ENCODE results near the gene FHIT. TPM values are rescaled to one million over a fixed set of nuclear protein-coding genes. Genes with fewer than 3 reads are reported as not detected.

Gene FHIT
- polyA plus RNA-seq, 1 of the 3 experiments (the other 2 are of a cell fraction) = 0.41 TPM

DNA sequence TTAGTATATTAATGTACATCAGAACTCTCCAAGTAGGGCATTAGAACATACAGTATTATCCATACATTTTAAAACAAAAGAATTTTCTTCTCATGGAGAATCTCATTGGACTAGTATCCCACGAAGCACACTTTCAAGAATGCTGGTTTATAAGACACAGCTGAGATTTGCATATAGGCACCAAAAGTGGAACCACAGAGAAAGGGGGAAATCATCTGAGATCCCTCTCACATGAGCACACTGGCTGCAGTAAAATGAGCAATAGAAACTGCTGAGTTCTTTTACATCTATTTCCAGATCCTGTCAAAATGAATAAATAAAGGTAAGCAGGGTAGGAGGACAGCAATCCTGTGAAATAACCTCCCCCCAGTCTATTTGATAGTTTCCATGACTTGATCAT is 665.3 kb downstream of the FHIT start:
- TF ChIP-seq CHD2 (IDR thresholded peaks at IDR 0.05; ENCODE audit: low read length, partially characterized antibody) = no peak
- TF ChIP-seq FOXJ3 (CRISPR knock-in tag; IDR thresholded peaks at IDR 0.05) = no peak
- no peak for TF ChIP-seq ELF1 (IDR thresholded peaks at IDR 0.05)
- no peak for TF ChIP-seq POLR2AphosphoS5 (IDR thresholded peaks at IDR 0.05; ENCODE audit: low read depth, low read length)
- TF ChIP-seq GATA2 (CRISPR knock-in tag; IDR thresholded peaks at IDR 0.05) = no peak
- TF ChIP-seq YY1 (IDR thresholded peaks at IDR 0.05; ENCODE audit: low read depth) = no peak
- TF ChIP-seq RFX5 (IDR thresholded peaks at IDR 0.05; ENCODE audit: low read length) = no peak
- no peak overlapping the region for H3K4me3 ChIP-seq (ENCODE audit: low read depth in 2 of 2, low read length in 1 of 2)
- ChIA-PET CTCF (no interaction called here), POLR2A (no interaction called here)
- H4K20me1 ChIP-seq (ENCODE audit: insufficient read depth) = no peaks in the 10 kb centered on the region
- H3K79me2 ChIP-seq (ENCODE audit: insufficient read depth) = no peaks in the 10 kb centered on the region
- H3K36me3 ChIP-seq (replicated peaks in 1 of 2; ENCODE audit: control insufficient read depth in 1 of 2, insufficient read depth in 2 of 2, low read length in 1 of 2) = no peaks in the 10 kb centered on the region
- H3F3A ChIP-seq (replicated peaks; ENCODE audit: insufficient read depth) = peaks cover 14% of the 10 kb centered on the region
- H3K27me3 ChIP-seq (ENCODE audit: insufficient read depth) = no peaks in the 10 kb centered on the region
- WGBS (ENCODE audit: low lambda C conversion rate) = 0% methylated on average over 1 of the region's 1 CpG
- H2AFZ ChIP-seq (ENCODE audit: low read depth) = no peak overlapping the region
- no peaks in the 10 kb centered on the region; a peak in 1 of 4 replicates for H3K4me1 ChIP-seq (ENCODE audit: control insufficient read depth in 1 of 2, insufficient read depth in 2 of 2, low read depth in 1 of 2, low read length in 1 of 2)
- H3K9ac ChIP-seq = no peak overlapping the region
- no peaks in the 10 kb centered on the region for H3K9me2 ChIP-seq
- no peaks in the 10 kb centered on the region for H3K9me3 ChIP-seq
- no peak overlapping the region for H3K4me2 ChIP-seq
- DNase-seq = no peak
- no peak overlapping the region for H3K27ac ChIP-seq (ENCODE audit: low read depth in 2 of 2, low read length in 1 of 2)

DNA sequence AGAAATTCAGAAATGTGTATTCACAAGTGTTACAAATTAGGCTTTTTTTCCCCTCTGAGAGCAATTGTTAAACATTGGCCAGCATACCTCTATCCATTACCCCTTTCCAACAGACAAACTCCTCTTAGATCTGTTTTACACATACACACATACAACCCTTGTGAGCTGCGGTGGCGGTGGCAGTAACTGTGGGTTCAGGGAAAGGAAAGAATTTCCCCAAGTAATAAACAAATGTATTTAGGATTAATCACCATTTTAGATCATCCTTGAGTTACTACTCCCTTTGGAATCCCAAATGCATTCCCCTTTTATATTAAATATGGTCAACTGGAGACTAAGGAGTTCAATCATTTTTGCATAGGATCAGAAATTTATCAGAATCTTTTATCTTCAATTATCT is 667.0 kb downstream of the FHIT start:
- Histone ChIP-seq H3K27ac (ENCODE audit: low read depth in 2 of 2, low read length in 1 of 2) (no peak overlapping the region), H3K9me2 (no peaks in the 10 kb centered on the region), H3K4me1 (ENCODE audit: control insufficient read depth in 1 of 2, insufficient read depth in 2 of 2, low read depth in 1 of 2, low read length in 1 of 2) (no peaks in the 10 kb centered on the region; a peak in 2 of 4 replicates), H3K4me2 (no peak overlapping the region), H3K27me3 (ENCODE audit: insufficient read depth) (no peaks in the 10 kb centered on the region), H3K9me3 (no peaks in the 10 kb centered on the region), H3F3A (replicated peaks; ENCODE audit: insufficient read depth) (peaks cover 21% of the 10 kb centered on the region), H3K9ac (no peak overlapping the region), H4K20me1 (ENCODE audit: insufficient read depth) (no peaks in the 10 kb centered on the region), H3K36me3 (replicated peaks in 1 of 2; ENCODE audit: control insufficient read depth in 1 of 2, insufficient read depth in 2 of 2, low read length in 1 of 2) (no peaks in the 10 kb centered on the region), H2AFZ (ENCODE audit: low read depth) (no peak overlapping the region), H3K4me3 (ENCODE audit: low read depth in 2 of 2, low read length in 1 of 2) (no peak overlapping the region), H3K79me2 (ENCODE audit: insufficient read depth) (no peaks in the 10 kb centered on the region)
- ChIA-PET POLR2A (no interaction called here), CTCF (no interaction called here)
- 94% methylated on average over 2 of the region's 2 CpGs for WGBS (ENCODE audit: low lambda C conversion rate)
- no peak for TF ChIP-seq RCOR1 (IDR thresholded peaks at IDR 0.05; ENCODE audit: low read length)
- DNase-seq = no peak

DNA sequence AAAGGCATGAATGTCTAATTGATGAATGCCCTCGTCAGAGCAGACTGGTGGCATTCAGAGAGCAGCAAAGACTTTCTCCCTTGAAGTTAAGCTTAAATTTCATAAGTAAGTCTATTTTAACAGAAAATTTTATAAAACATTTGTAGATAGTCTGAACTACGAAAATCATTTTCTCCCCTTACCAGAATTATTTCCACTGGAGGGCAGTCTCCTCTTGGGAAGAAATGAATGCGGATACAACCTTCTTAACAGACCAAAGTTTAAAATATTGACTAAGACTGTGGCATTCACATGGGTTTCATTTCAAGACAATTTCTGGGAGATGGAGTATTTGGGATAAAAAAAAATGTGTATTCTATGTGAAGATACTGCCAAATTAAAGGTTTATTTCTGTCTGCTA is 669.0 kb downstream of the FHIT start:
- POLR2A ChIA-PET = no interaction called here
- CTCF ChIA-PET = interaction anchor here (0.6 to 1.5 kb wide), 5 partner anchors 12 to 799 kb away, joined by 3 to 7 read pairs (median 4); no protein-coding TSS in a partner anchor
- Histone ChIP-seq H3K9ac (no peak overlapping the region), H3K9me3 (no peaks in the 10 kb centered on the region), H2AFZ (ENCODE audit: low read depth) (no peak overlapping the region), H3K27me3 (ENCODE audit: insufficient read depth) (no peaks in the 10 kb centered on the region), H3K4me2 (no peak overlapping the region), H3K4me1 (ENCODE audit: control insufficient read depth in 1 of 2, insufficient read depth in 2 of 2, low read depth in 1 of 2, low read length in 1 of 2) (no peaks in the 10 kb centered on the region; a peak in 1 of 4 replicates), H3K36me3 (replicated peaks in 1 of 2; ENCODE audit: control insufficient read depth in 1 of 2, insufficient read depth in 2 of 2, low read length in 1 of 2) (no peaks in the 10 kb centered on the region), H3K27ac (ENCODE audit: low read depth in 2 of 2, low read length in 1 of 2) (no peak overlapping the region), H4K20me1 (ENCODE audit: insufficient read depth) (no peaks in the 10 kb centered on the region), H3K9me2 (no peaks in the 10 kb centered on the region), H3K4me3 (ENCODE audit: low read depth in 2 of 2, low read length in 1 of 2) (no peak overlapping the region), H3F3A (replicated peaks; ENCODE audit: insufficient read depth) (peaks cover 16% of the 10 kb centered on the region), H3K79me2 (ENCODE audit: insufficient read depth) (no peaks in the 10 kb centered on the region)
- TF ChIP-seq, protein P1, sequence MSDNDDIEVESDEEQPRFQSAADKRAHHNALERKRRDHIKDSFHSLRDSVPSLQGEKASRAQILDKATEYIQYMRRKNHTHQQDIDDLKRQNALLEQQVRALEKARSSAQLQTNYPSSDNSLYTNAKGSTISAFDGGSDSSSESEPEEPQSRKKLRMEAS (IDR thresholded peaks at IDR 0.05; ENCODE audit: low read depth) = no peak
- TF ChIP-seq RAD21 (IDR thresholded peaks at IDR 0.05; ENCODE audit: low read length) (peak; percentile 62), SMC3 (IDR thresholded peaks at IDR 0.05; ENCODE audit: low read depth, low read length) (0 out of 2 replicates have a peak, but pooled peaks have one; percentile 20)
- TF ChIP-seq, protein P2, sequence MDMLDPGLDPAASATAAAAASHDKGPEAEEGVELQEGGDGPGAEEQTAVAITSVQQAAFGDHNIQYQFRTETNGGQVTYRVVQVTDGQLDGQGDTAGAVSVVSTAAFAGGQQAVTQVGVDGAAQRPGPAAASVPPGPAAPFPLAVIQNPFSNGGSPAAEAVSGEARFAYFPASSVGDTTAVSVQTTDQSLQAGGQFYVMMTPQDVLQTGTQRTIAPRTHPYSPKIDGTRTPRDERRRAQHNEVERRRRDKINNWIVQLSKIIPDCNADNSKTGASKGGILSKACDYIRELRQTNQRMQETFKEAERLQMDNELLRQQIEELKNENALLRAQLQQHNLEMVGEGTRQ (IDR thresholded peaks at IDR 0.05; ENCODE audit: borderline replicate concordance, low read depth, low read length) = no peak
- TF ChIP-seq, protein P3, sequence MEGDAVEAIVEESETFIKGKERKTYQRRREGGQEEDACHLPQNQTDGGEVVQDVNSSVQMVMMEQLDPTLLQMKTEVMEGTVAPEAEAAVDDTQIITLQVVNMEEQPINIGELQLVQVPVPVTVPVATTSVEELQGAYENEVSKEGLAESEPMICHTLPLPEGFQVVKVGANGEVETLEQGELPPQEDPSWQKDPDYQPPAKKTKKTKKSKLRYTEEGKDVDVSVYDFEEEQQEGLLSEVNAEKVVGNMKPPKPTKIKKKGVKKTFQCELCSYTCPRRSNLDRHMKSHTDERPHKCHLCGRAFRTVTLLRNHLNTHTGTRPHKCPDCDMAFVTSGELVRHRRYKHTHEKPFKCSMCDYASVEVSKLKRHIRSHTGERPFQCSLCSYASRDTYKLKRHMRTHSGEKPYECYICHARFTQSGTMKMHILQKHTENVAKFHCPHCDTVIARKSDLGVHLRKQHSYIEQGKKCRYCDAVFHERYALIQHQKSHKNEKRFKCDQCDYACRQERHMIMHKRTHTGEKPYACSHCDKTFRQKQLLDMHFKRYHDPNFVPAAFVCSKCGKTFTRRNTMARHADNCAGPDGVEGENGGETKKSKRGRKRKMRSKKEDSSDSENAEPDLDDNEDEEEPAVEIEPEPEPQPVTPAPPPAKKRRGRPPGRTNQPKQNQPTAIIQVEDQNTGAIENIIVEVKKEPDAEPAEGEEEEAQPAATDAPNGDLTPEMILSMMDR (IDR thresholded peaks at IDR 0.05) = peak; percentile 56
- no peak for DNase-seq
- 68% methylated on average over 3 of the region's 3 CpGs for WGBS (ENCODE audit: low lambda C conversion rate)
